Measurements from ENCODE around the gene TRUB2.
A peak's percentile ranks its signal among the peaks of the same experiment; 100 is the strongest.
"Not testable (repeated sequence)": the region's sequence is repeated elsewhere in the genome, so short reads cannot be mapped to it uniquely, and the experiment has no call there.

TRUB2 gene

GRCh38 chr9:128339761-128340690 lies 17.8 kb upstream of the TRUB2 start, which contains the start of gene SLC27A4:
Gene SLC27A4 (plus strand): TSS chr9:128340527. CDS start chr9:128343133, 2,606 bp downstream.
- peak; percentile 91 for DNase-seq

DNA sequence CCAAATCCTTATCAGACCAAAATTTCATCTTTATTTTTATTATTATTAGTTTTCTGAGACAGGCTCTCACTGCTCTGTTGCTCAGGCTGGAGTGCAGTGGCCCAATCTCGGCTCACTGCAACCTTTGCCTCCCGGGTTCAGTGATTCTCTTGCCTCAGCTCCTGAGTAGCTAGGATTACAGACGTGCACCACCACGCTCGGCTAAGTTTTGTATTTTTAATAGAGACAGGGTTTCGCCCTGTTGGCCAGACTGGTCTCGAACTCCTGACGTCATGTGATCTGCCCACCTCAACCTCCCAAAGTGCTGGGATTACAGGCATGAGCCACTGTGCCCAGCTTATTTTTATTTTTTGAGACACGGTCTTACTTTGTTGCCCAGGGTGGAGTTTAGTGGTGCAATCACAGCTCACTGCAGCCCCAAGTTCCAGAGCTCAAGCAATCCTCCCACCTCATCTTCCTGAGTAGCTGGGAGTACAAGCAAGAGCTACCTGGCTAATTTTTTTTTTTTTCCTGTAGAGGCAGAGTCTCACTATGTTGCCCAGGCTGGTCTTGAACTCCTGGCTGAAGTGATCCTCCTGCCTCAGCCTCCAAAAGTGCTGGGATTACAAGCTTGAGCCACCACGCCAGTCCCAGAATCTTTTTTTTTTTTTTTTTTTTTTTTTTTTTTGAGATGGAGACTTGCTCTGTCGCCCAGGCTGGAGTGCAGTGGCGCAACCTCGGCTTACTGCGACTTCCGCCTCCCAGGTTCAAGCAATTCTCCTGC lies 16.8 kb upstream of the TRUB2 start:
- DNase-seq = not testable (repeated sequence)

DNA sequence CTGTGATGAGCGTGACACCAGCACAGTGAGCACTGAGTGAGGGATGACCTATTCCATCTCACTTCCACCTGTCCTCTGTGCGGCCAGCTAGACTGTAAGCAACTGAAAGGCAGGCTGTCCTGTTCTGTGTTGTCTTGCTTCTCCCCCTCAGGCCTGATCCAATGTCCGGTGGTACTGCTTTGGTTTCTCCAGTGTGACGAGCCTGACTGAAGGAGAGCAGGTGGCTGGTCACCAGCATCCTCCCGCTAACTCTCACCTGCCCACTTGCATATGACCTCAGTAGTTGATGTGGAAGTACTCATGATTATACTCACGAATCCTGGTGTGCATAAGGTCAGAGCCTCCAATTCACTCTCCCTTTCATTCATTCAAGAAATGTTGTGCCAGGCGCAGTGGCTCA lies 15.7 kb upstream of the TRUB2 start:
- no peak for DNase-seq

- no peak for DNase-seq
These were observed 13.7 kb upstream of the TRUB2 start for GRCh38 chr9:128335914-128336313.

DNA sequence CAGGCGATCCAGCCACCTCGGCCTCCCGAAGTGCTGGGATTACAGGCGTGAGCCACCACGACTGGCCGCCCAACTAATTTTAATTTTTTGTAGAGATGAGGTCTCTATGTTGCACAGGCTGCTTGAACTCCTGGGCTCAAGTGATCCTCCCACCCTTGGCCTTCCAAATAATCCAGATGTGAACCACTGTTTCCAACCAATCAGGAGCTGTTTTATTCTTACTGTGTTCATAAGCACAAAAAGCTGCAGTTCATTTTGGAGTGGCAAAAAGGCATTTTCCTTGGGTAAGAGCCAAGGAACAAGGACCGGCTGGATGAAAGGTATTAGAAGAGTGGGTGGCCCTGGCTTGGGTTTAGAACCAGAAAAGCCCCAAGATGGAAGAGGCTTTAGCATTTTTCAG lies 12.9 kb upstream of the TRUB2 start:
- no peak for DNase-seq

DNA sequence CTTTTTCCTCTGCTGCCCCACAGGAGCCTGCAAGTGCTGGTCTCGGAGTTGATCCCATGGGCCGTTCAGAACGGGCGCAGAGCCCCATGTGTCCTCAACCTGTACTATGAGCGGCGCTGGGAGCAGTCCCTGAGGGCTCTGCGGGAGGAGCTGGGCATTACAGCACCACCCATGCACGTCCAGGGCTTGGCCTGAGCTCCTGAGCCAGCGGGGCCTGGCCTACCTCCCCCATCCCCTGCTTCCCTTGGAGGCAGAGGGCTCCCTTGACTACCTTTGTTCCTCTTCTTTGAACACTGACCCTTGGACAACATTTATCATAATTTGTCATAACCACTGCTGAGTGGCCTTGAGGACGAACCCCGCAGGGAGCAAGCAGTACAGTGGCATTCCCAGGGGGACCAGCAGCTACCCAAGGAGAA lies 11.2 kb upstream of the TRUB2 start:
- no peak for DNase-seq

DNA sequence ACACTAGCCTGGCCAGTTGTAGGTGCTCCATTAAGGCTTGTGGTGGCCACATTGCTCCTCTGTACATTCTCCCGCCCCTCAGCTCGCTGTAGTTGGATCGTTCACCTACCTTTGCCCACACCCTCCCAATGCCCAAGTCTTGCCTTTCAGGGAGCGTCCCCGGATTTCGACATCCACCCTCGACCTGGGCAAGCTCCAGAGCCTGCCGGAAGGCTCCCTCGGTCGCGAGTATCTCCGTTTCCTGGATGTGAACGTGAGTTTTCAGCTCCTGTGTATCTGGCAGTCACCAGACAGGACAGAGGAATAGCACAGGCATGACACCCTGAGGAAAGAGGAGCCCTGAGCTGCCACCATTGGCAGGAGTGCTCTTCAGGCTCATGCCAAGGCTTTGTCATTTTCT lies 3.4 kb upstream of the TRUB2 start:
- no peak for DNase-seq

- DNase-seq = no peak
These were observed 2.2 kb upstream of the TRUB2 start for GRCh38 chr9:128324401-128324800.

GRCh38 chr9:128323791-128324190 lies 1.5 kb upstream of the TRUB2 start:
- DNase-seq = no peak

DNA sequence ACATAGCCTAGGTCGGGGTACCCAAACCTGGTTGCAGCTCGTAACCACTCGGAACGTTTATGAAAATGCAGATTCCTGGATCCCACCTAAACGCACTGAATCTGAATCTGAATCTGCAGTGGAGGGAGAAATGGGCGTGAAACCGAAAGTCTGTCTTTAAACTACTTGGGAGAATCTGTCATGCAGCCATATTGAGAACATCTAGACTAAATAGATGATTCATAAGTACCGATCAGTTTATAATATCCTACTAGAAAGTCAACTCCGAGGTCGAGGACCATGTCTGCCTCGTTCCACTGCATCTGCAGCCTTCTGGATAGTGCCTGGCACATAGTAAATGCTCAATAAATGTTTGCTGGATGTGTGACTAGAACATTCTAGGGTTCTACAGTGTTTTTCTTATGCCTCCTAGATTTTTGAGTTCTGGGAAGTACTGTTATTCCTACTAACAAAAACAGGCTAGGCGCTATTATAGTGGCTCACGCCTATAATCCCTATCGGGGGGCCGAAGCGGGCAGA lies 1.0 kb upstream of the TRUB2 start:
- no peak for DNase-seq

DNA sequence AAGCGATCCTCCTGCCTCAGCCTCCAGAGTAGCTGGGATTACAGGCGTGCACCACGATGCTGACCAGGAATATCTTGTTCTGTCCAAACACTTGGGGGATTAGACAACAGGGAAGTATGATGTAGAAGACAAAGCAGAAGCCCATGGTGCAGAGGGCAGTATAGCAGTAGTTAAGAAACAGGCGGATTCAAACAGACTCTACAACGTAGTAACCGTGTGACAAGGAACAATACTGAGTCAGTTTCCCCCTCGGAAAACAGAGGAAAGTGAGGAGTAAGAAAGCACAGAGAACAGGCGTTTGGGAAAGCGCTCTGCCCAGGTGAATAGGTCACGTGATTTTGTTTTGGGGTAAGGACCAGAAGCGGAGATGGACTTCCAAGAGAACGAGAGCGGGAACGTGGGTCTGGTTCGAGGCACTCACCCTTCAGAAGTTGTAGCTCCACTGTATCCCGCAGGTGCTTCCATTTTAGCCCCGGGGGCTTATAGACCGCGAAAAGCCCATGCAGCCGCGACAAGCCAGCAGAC lies 306 bp downstream of the TRUB2 start:
- DNase-seq = no peak

- DNase-seq = no peak
These were observed 904 bp downstream of the TRUB2 start for GRCh38 chr9:128321343-128321742.

DNA sequence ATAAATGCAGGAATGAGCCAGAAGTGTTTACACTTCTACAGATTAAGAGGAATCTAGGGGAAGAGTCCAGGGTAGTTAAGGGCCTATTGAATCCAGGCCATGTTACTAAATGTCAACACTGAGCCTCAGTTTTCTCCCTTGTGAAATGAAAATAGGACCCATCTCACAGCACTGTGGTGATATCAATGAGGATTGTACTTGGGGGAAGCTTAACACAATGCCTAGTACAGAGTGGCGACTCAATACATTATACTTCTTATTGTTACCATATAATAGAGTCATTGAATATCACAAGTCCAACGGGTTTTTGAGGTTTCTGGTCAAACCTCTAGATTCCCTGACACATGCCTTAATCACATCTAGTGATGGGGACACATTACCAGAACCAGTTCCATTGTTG lies 4.6 kb downstream of the TRUB2 start:
- DNase-seq = no peak

GRCh38 chr9:128316421-128316820 lies 5.8 kb downstream of the TRUB2 start:
- DNase-seq = no peak

GRCh38 chr9:128314697-128315096 lies 7.5 kb downstream of the TRUB2 start:
- no peak for DNase-seq

GRCh38 chr9:128310461-128310860 lies 11.8 kb downstream of the TRUB2 start:
- no peak for DNase-seq

DNA sequence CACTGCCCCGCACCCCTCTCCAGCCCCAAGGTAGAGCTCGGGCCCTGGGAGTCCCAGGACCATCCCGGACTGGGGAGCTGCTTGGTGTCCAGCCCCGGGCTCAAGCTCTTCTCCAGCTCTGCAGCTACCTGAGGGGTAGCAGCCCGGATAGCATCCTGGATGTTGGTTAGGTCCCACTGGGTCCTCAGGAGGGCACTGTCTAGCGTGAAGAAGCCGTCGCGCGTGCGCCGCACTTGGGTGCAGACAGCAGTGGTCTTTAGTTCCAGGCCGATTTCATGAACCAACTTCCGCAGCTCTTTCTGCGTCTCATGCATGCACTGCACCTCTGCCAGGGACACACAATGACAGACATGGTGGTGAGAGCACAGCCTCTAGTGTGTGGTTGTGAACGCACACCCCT lies 12.7 kb downstream of the TRUB2 start:
- DNase-seq = no peak

DNA sequence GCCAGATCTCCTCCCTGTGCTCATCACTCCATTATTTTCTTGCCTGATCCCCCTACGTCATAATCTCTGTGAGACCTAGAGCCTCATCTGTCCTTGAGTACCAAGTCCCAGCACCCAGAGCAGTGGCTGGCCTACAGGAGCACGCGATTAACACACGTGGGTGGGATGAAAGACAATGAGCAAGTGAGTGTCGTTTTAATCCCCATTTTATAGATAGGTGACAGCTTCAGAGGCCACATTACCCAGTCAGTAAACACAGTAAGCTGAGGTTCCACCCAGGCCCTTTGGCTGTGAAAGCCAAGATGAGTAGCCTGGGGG lies 17.3 kb downstream of the TRUB2 start:
- DNase-seq = no peak

GRCh38 chr9:128304136-128304970 lies 17.9 kb downstream of the TRUB2 start:
- no peak for DNase-seq

DNA sequence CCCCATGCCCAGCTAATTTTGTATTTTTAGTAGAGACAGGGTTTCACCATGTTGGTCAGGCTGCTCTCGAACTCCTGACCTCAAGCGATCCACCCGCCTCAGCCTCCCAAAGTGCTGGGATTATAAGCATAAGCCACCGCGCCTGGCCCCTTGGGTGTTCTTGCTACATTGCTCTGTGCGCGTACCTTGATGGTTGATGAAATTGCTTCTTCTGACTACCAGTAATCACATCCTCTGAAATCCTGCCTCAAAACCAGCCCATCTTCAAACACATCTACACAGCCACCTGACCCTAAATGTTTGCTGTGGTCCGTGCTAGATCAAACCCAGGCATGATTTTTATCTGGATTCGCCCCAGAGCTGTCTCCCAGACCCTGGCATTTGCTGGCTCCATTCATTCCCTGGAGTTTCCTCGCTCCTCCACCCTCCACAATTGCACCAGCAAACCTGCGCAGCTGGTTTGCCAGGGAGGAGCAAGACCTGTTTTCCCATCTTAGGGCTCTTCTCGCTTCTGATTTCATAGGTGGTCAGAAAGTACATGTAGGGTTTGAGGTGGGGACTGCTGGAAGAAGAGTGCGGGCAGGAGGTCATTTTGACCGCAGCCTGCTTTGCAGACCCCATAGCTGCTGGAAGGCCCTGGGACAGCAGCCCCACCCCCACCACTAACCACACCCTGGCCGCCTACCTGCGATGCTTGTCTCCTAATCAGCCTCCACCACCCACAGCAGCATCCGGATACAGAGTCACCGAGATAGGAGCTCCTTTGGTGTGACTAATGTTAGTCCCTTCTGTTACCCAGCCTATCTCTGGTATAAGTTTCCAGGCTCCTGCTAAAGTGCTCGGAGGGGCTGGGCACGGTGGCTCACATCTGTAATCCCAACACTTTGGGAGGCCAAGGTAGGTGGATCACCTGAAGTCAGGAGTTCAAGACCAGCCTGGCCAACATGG lies 23.4 kb downstream of the TRUB2 start:
- no peak for DNase-seq

DNA sequence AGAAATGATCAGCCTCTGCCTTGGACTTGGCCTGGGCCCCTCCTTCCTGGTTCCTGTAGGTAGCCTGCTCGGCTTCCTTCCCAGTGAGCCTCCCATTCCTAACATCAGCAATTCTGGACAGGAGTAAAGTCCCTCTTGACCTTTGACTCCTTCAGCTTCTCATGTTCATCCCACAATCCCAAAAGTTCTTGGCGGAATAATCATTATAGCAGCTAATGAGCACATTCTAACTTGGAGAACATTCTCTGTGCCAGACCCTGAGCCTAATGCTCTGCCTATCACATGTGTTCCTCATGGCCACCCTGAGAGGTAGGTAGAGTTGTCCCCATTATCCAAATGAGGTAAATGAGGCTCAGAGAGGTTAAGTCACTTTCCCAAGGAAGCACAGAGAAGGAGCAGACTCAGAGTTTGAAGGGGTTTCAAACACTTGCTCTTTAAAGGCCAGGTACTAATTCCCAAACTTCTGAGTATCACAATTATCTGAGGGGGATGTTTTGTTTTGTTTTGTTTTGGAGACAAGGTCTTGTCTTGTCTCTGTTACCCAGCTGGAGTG lies 24.9 kb downstream of the TRUB2 start:
- no peak for DNase-seq
